SU-DHL-6 (cell line): ENCODE results near the gene GSTM2.

Source experiments
- H2AFZ ChIP-seq: fragments of 200-600 bp; sonication (generic); 2 replicates; pipeline ENCODE4 v1.6.1; 2014; ENCODE audit warnings: low read depth, mild to moderate bottlenecking, moderate library complexity, mixed read lengths, antibody characterized with exemption, low read length; ENCODE audit not compliant: severe bottlenecking
- H3F3A ChIP-seq: fragments of 200-600 bp; shearing (Covaris generic); 2 replicates; pipeline ENCODE4 v1.6.0; 2016; ENCODE audit warnings: antibody characterized with exemption, mild to moderate bottlenecking; ENCODE audit not compliant: insufficient read depth
- H3K27ac ChIP-seq: fragments of 200-600 bp; sonication (generic); 2 replicates; pipeline ENCODE4 v1.5.1; 2016; ENCODE audit warnings: low read depth, mild to moderate bottlenecking, low read length, moderate library complexity, mixed read lengths
- H3K27me3 ChIP-seq: fragments of 200-600 bp; sonication (generic), shearing (Covaris generic); 2 replicates; pipeline ENCODE4 v1.6.0; 2014; ENCODE audit warnings: mild to moderate bottlenecking, low read length
- H3K36me3 ChIP-seq: fragments of 200-600 bp; sonication (generic); 2 replicates; pipeline ENCODE4 v1.6.1; 2014; ENCODE audit warnings: mild to moderate bottlenecking, low read length, mixed read lengths
- H3K4me2 ChIP-seq: fragments of 300-600, 200-600 bp; shearing (Covaris generic), sonication (generic); 2 replicates; pipeline ENCODE4 v1.6.0; 2014; ENCODE audit warnings: low read length, low read depth, mild to moderate bottlenecking; ENCODE audit not compliant: poor library complexity, severe bottlenecking
- H3K4me3 ChIP-seq: fragments of 200-600 bp; sonication (generic); 2 replicates; pipeline ENCODE4 v1.5.1; 2014; ENCODE audit warnings: antibody characterized with exemption, low read length, mild to moderate bottlenecking, mixed read lengths; ENCODE audit not compliant: insufficient read depth, poor library complexity, severe bottlenecking
- H3K79me2 ChIP-seq: fragments of 200-600 bp; sonication (generic); 2 replicates; pipeline ENCODE4 v1.6.1; 2014; ENCODE audit warnings: mild to moderate bottlenecking, low read length, moderate library complexity; ENCODE audit not compliant: insufficient read depth
- H3K9ac ChIP-seq: fragments of 200-600 bp; sonication (generic); 2 replicates; pipeline ENCODE4 v1.7.0; 2014; ENCODE audit warnings: mild to moderate bottlenecking, low read length
- H3K9me2 ChIP-seq: fragments of 200-600 bp; sonication (generic); replicated peaks from 2 replicates; pipeline ENCODE4 v1.6.1; 2014; ENCODE audit warnings: low read length; ENCODE audit not compliant: insufficient read depth
- H3K9me3 ChIP-seq: fragments of 200-600 bp; sonication (generic); 2 replicates; pipeline ENCODE4 v1.6.1; 2014; ENCODE audit warnings: low read length, mixed read lengths; ENCODE audit not compliant: insufficient read depth
- H4K20me1 ChIP-seq: fragments of 200-600 bp; sonication (generic); 2 replicates; pipeline ENCODE4 v1.6.1; 2014; ENCODE audit warnings: low read depth, mild to moderate bottlenecking, antibody characterized with exemption, low read length, moderate library complexity, mixed read lengths
- EZH2phosphoT487 ChIP-seq: fragments of 200-600 bp; sonication (generic), shearing (Covaris generic); conservative IDR thresholded peaks from 2 replicates; pipeline ENCODE4 v1.6.1; 2018; ENCODE audit warnings: mild to moderate bottlenecking, antibody characterized with exemption, low read length, moderate library complexity, mixed read lengths
- TF ChIP-seq, protein P1 (sequence below): fragments of 200-600 bp; sonication (generic); IDR thresholded peaks from one replicate; pipeline ENCODE4 v1.5.1; 2017; ENCODE audit warnings: antibody characterized with exemption, mild to moderate bottlenecking, low read length, moderate library complexity; ENCODE audit not compliant: insufficient read depth, poor library complexity, severe bottlenecking

The GSTM2 gene

GRCh38 chr1:109642626-109643025 is 25.2 kb upstream of the GSTM2 start:
- Histone ChIP-seq H3K27ac (no peak overlapping the region), H3K27me3 (no peaks in the 10 kb centered on the region), H3F3A (no peaks in the 10 kb centered on the region), H3K4me2 (no peak overlapping the region), H3K9me2 (no peaks in the 10 kb centered on the region), H3K36me3 (no peaks in the 10 kb centered on the region), H3K9ac (no peak overlapping the region), H2AFZ (no peak overlapping the region), H3K79me2 (no peaks in the 10 kb centered on the region), H3K4me3 (no peak overlapping the region), H3K9me3 (no peaks in the 10 kb centered on the region), H4K20me1 (no peaks in the 10 kb centered on the region)
- no peak for TF ChIP-seq EZH2phosphoT487
- TF ChIP-seq, protein P1, sequence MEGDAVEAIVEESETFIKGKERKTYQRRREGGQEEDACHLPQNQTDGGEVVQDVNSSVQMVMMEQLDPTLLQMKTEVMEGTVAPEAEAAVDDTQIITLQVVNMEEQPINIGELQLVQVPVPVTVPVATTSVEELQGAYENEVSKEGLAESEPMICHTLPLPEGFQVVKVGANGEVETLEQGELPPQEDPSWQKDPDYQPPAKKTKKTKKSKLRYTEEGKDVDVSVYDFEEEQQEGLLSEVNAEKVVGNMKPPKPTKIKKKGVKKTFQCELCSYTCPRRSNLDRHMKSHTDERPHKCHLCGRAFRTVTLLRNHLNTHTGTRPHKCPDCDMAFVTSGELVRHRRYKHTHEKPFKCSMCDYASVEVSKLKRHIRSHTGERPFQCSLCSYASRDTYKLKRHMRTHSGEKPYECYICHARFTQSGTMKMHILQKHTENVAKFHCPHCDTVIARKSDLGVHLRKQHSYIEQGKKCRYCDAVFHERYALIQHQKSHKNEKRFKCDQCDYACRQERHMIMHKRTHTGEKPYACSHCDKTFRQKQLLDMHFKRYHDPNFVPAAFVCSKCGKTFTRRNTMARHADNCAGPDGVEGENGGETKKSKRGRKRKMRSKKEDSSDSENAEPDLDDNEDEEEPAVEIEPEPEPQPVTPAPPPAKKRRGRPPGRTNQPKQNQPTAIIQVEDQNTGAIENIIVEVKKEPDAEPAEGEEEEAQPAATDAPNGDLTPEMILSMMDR, result no peak

DNA sequence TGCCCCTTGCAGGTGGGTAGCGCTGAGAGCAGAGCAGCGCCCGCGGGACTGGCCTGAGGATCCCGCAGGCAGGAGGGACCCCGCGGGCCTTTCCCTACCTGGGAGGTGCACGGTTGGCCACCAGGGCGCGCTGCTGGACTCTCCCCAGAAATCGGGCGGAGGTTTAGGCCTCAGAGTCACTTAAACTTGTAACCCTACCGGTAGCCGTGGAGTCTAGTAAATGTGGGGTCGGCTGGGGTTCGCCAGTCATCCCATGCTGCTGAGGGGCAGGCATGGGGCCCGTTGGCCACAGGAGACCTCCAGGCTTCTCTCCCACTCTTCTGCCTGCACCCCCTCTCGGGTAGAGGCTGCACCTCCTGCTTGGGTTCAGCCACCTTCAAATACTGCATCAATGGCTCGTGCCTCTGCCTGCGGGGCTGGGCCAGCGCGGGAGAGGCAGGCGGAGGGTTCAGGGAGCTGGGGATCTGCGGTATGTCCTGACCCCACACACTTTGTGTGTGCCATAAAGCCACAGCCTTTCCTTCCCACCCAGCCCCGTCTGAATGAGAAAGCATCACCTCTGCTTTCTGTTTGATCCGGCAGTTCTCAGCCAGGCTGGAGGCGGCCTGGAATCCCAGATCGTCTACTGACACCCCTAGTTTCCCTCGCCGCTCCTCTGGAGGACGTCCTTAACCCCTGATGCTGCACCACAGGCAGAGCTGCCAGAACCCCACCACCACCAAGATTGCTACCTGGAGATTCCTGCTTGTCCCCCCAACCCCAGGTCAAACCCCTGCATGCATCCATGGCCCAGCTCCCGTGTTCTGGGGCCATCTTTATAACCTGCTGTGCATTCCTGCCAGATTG is 24.2 kb upstream of the GSTM2 start:
- H3K9me2 ChIP-seq, result no peaks in the 10 kb centered on the region
- no peak overlapping the region for H3K27ac ChIP-seq
- no peaks in the 10 kb centered on the region for H3F3A ChIP-seq
- no peaks in the 10 kb centered on the region for H3K9me3 ChIP-seq
- TF ChIP-seq, protein P1, result peak; percentile 89
- no peak for TF ChIP-seq EZH2phosphoT487
- H4K20me1 ChIP-seq, result no peaks in the 10 kb centered on the region
- H3K36me3 ChIP-seq, result no peaks in the 10 kb centered on the region
- no peak overlapping the region for H3K4me2 ChIP-seq
- no peak overlapping the region for H3K4me3 ChIP-seq
- no peaks in the 10 kb centered on the region for H3K79me2 ChIP-seq
- H3K9ac ChIP-seq, result no peak overlapping the region
- H3K27me3 ChIP-seq, result no peaks in the 10 kb centered on the region
- peak overlapping the region; percentile 27 for H2AFZ ChIP-seq

- Histone ChIP-seq H2AFZ (no peak overlapping the region), H3K4me3 (no peak overlapping the region), H3K79me2 (no peaks in the 10 kb centered on the region), H4K20me1 (no peaks in the 10 kb centered on the region), H3K9me3 (no peaks in the 10 kb centered on the region), H3K9me2 (no peaks in the 10 kb centered on the region), H3K27me3 (no peaks in the 10 kb centered on the region), H3F3A (no peaks in the 10 kb centered on the region), H3K36me3 (no peaks in the 10 kb centered on the region), H3K9ac (no peak overlapping the region), H3K27ac (no peak overlapping the region), H3K4me2 (no peak overlapping the region)
- no peak for TF ChIP-seq EZH2phosphoT487
- TF ChIP-seq, protein P1, result no peak
These were observed 23.2 kb upstream of the GSTM2 start for GRCh38 chr1:109644670-109645069.
